ENCODE measurements around the gene SPATA31C2. TPM values are rescaled to one million over a fixed set of nuclear protein-coding genes. Genes with fewer than 3 reads are reported as not detected.

The SPATA31C2 gene
- total RNA-seq, 2 donors from 2014 or later: not detected

GRCh38 chr9:88106492-88106891, 31.8 kb downstream of the SPATA31C2 start:
- Mint-ChIP-seq H3K27me3 (peaks cover 29% of the 10 kb centered on the region), H3K27ac (no peak overlapping the region), H3K4me3 (no peak overlapping the region), H3K36me3 (ENCODE audit: low read depth) (no peaks in the 10 kb centered on the region), H3K4me1 (peaks cover 4% of the 10 kb centered on the region), H3K9me3 (no peaks in the 10 kb centered on the region)
- peak; percentile 58 for ATAC-seq (replicated peaks)

- no peaks in the 10 kb centered on the region for H3K36me3 Mint-ChIP-seq (ENCODE audit: low read depth)
- H3K27me3 Mint-ChIP-seq: peaks cover 6% of the 10 kb centered on the region
- no peak for ATAC-seq (replicated peaks)
- H3K27ac Mint-ChIP-seq: no peak overlapping the region
- H3K4me1 Mint-ChIP-seq: no peaks in the 10 kb centered on the region
- H3K9me3 Mint-ChIP-seq: no peaks in the 10 kb centered on the region
- no peak overlapping the region for H3K4me3 Mint-ChIP-seq
Measured at GRCh38 chr9:88092797-88093331, 45.4 kb downstream of the SPATA31C2 start.

GRCh38 chr9:88090151-88090581, 48.1 kb downstream of the SPATA31C2 start:
- H3K27ac Mint-ChIP-seq: no peak overlapping the region
- H3K27me3 Mint-ChIP-seq: peaks cover 6% of the 10 kb centered on the region
- no peaks in the 10 kb centered on the region for H3K4me1 Mint-ChIP-seq
- no peak overlapping the region for H3K4me3 Mint-ChIP-seq
- no peaks in the 10 kb centered on the region for H3K36me3 Mint-ChIP-seq (ENCODE audit: low read depth)
- no peak for ATAC-seq (replicated peaks)
- H3K9me3 Mint-ChIP-seq: no peaks in the 10 kb centered on the region

- Mint-ChIP-seq H3K27me3 (peaks cover 7% of the 10 kb centered on the region), H3K9me3 (no peaks in the 10 kb centered on the region), H3K4me1 (no peaks in the 10 kb centered on the region), H3K4me3 (no peak overlapping the region), H3K27ac (no peak overlapping the region), H3K36me3 (ENCODE audit: low read depth) (no peaks in the 10 kb centered on the region)
- no peak for ATAC-seq (replicated peaks)
Measured at GRCh38 chr9:88087906-88088305, 50.4 kb downstream of the SPATA31C2 start.

GRCh38 chr9:88085476-88085875, 52.8 kb downstream of the SPATA31C2 start:
- Mint-ChIP-seq H3K4me3 (no peak overlapping the region), H3K36me3 (ENCODE audit: low read depth) (no peaks in the 10 kb centered on the region), H3K9me3 (no peaks in the 10 kb centered on the region), H3K27ac (no peak overlapping the region), H3K27me3 (peaks cover 5% of the 10 kb centered on the region), H3K4me1 (no peaks in the 10 kb centered on the region)
- no peak for ATAC-seq (replicated peaks)

- Mint-ChIP-seq H3K27me3 (peaks cover 5% of the 10 kb centered on the region), H3K27ac (no peak overlapping the region), H3K9me3 (no peaks in the 10 kb centered on the region), H3K4me3 (no peak overlapping the region), H3K4me1 (no peaks in the 10 kb centered on the region), H3K36me3 (ENCODE audit: low read depth) (no peaks in the 10 kb centered on the region)
- no peak for ATAC-seq (replicated peaks)
Measured at GRCh38 chr9:88084357-88085183, 53.7 kb downstream of the SPATA31C2 start.

Other genes with a start within 250 kb of the SPATA31C2 start
- under 1 TPM in 1 of 2 donors, not detected in 1; 0.08 TPM for gene SPATA31C1, start 220.5 kb downstream of the SPATA31C2 start, total RNA-seq
- gene CDK20, start 163.9 kb downstream of the SPATA31C2 start, total RNA-seq: 1 to 10 TPM; 1.2 to 1.4 TPM
- gene SPIN1, start 250.0 kb upstream of the SPATA31C2 start, total RNA-seq: 10 to 100 TPM; 22.3 to 26.5 TPM

Measured in activated T-helper 17 cell treated with anti-CD3 and anti-CD28 coated beads, Interleukin-2, amount 50 U/mL, for 72 hours (primary cell).